NCI-H1436 treated with DMSO at 0.1 percent for 48 hours (cell line): ENCODE data around the gene MVD.
"Not testable (repeated sequence)": the region's sequence is repeated elsewhere in the genome, so short reads cannot be mapped to it uniquely, and the experiment has no call there.

Experiments used
- DNase-seq: peaks from one replicate; lab custom pipeline; 2025; lab: John Stamatoyannopoulos, UW

Gene MVD

DNA sequence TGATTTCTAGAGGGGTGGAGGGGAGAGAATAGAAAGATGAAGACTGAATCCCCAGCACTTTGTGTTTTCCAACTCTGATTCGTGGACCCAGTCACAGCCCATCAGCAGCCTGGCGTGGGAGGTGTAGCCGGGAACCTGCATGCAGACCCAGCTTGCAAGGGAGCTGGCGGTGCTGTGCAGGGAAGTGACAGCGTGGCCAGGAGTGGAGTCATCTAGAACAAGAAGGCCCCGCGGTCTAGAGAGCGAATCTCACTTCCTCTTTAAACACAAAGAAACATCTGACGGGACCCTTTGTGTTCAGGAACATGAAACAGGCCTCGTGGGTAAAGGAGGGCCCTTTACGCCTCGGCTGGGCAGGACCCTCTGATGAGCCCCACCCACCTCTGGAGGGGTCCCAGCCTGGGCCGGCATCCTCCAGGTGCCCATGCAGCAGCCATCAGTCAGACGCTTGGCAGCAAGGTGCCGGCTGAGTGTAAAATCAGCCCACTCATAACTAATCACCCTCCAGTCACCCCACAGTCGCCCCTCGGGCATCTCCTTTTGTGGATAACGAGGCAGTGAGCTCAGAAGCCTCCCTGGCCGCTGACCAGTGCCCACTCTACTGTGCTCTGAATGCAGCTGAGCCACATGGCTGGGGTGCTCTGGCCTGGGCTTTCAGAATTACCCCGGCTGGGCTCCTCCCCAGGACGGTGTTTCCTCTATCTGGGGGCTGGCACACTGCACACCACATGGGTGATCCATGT, 19.0 kb upstream of the MVD start:
- DNase-seq: no peak

- DNase-seq: no peak
Observed at GRCh38 chr16:88681084-88681680, 18.3 kb upstream of the MVD start.

DNA sequence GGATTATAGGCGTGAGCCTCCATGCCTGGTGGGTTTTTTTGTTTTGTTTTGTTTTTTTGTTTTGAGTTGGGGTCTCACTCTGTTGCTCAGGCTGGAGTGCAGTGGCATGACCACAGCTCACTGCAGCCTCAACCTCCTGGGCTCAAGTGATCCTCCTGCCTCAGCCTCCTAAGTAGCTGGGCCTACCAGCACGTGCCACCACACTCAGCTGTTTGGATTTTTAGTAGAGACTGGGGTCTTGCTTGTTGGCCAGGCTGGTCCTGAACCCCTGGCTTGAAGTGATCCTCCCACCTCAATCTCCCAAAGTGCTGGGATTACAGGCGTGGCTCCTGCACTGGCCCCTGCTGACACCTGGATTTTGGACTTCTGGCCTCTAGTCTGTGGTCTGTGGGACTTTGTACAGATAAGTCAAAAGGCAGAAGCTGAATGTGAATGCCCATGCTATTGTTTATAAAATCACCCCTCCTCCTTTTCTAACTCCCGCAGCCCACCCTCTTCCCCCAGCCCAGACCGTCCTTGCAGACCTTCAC, 17.7 kb upstream of the MVD start:
- DNase-seq: no peak

GRCh38 chr16:88678224-88678979, 15.5 kb upstream of the MVD start:
- no peak for DNase-seq

DNA sequence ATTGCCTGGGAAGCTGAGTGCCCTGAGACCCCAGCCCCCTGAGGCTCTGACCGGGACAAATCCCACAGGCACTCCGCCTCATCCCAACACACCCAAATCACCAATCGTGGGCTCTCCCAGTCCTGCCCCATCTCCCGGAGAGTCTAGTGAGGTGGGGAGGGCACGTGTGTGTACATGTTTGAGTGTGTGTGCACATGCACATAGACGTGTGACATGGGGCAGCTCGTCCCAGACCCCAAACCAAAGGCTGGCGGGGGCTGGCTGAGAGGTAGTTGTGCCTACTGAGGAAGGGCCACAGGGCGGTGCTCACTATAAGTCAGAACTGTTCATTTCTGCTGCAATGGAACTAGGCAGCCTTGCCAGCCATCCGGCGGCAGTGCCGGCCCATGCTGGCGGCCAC, 14.8 kb upstream of the MVD start:
- no peak for DNase-seq

DNA sequence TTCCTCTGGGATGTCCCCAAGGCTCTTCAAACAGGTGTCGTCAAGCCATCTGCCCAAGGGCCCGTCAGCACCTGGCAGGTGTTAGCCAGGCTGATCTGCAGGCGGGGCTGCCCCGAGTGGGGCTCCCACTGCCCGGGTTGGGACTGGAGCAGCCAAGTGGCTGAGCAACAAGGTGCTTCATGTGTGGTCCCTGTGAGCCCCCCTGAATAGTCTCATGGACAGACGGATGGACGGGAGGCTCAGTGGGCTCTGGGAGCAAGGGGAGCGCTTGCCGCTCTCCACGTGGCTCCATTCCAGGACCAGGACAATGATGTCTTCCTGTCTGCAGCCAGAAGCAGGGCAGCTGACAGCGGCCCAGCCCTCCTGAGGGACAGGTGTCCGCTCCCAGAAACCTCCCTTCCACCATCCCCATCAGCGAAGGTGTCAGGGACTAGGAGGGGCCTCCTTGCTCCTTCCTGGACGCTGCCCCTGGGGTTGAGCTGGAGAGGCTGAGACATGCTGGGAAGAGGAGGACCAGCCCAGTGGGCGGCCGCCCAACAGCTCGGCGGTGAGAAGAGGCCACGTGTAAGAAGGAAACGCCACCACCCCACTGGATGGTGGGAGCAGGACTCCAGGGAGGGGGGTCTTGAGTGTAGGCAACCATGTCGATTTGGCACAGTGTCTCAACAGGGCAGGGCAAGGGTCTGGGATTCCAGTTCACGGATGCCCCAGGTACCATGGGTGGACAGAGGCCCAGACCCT, 13.8 kb upstream of the MVD start:
- no peak for DNase-seq

DNA sequence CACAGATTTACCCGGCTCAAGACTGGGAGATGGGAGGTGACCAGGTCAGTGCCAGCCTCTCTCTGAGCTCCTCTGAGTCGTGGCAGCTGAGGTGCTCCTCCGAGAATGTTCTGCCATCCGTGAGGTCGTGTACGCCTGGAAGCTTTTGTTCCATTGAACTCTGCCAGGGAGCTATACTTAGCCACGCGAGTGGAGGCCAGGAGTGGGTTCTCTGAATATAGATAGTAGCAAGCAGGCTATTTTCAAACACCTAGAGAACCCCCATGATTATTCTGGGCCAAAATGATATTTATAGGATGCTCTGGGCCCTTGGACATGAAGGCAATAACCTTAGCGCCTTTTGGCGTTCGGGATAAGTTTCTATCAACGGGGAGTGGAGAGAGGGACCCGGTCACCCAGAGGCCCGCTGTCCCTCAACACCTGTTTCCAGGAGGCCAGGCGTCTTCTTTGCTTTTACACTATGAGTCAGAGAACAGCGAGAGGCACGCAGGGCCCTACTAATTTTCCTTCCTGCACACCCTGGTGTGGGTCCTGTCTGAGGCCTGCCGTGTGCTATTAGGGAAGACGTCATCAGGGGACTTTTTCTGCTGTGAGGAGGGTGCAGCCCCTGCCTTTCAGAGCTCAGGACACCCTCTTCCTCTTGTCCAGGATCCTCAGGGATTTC, 11.0 kb upstream of the MVD start:
- no peak for DNase-seq

DNA sequence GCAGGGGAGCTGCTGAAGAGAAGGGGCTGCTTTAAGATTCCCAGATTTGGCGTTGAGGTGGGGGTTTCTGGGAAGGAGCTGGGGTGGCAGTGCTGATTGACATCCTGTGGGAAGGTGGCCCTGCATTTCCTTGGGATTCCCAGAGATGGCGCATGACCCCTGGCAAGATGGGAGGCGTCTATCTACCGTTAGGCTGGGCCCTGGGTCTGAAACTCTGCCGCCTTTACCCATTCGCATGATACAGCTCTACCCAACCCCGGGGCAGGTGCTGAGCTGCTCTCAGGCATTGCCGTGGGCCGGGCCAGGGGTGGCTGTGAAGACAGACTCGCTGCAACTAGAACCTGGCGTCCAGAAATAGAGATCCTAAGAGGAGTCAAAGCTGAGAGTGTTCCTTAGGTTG, 9.9 kb upstream of the MVD start:
- no peak for DNase-seq

- DNase-seq: no peak
Observed at GRCh38 chr16:88671806-88672205, 8.9 kb upstream of the MVD start.

GRCh38 chr16:88669980-88670379, 7.1 kb upstream of the MVD start:
- no peak for DNase-seq

DNA sequence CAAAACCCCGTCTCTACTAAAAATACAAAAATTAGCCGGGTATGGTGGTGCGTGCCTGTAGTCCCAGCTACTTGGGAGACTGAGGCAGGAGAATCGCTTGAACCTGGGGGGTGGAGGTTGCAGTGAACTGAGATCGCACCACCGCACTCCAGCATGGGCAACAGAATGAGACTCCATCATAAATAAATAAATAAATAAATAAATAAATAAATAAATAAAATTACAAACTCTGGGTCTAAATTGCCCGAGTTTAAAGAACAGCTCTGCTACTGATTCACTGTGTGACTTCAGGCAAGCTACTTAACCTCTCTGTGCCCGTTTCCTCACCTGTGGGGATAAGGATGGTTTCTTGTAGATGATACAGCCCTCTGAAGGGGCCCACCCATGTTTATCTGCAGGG, 6.6 kb upstream of the MVD start:
- DNase-seq: not testable (repeated sequence)

DNA sequence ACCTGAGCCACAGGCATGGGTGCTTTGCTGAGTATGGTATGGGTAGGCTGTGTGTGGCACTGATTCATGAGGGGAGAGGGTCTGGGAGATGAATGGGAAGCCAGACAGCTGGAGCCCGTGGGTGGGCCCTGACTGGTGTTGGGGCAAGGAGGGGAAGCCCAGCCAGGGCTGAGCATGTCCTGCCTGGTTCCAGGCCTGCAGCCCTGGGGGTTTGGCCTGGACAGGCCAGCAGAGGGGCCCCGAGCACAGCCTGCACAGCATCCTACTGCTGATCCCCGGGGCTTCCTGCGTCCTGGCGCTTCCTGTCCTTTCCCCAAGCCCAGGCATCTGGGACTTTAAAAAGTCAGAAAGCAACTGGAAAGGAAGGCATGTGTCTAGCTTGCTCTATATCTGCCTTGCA, 4.6 kb upstream of the MVD start:
- no peak for DNase-seq

- DNase-seq: no peak
Observed at GRCh38 chr16:88665570-88665969, 2.7 kb upstream of the MVD start.

GRCh38 chr16:88665148-88665547, 2.3 kb upstream of the MVD start:
- no peak for DNase-seq

DNA sequence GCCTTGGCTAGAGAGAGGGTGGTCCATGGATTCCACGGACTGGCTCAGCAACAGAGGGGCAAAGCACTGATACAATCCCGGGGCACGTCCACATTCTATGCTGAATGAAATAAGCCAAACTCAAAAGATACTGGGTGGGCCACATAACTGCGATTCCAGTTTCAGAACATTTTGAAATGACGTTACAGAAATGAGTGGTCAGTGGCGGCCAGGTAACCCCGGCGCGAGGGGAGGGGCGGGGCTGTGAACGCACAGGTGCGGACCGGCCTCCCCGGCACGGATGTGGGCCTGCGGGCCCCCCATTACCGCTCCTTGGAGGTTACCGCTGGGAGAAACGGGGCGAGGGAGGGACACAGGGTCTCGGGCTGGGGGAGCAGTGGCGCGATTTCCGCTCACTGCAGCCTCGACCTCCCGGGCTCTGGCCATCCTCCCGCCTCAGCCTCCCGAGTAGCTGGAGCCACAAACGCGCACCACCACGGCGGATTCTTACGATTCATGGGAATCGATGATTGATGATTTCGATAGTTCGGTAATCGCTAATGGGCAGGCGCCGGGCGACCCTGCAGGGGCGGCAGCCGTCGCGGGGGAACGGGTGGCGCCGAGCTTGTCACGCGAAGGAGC, 559 bp downstream of the MVD start:
- DNase-seq: no peak

- DNase-seq: no peak
Observed at GRCh38 chr16:88661468-88661867, 1.4 kb downstream of the MVD start.

DNA sequence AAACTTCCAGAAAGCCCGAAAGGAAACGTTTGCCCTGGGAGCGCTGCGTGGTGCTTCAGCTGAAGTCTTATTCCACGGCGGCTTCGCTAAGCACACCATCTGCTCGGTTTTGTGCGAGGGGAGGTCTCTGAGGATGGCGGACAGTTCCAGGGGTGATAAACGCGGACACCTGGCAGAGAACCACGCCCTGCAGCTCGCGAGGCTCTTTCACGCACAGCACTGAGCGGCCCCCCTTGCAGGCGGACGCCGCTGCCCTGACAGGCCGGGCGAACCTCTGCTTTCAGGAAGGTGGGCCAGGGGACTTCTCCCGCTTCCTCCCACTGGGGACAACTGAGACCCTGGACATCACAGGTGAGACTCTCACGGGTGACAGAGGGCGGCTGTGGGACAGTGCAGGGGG, 3.7 kb downstream of the MVD start:
- no peak for DNase-seq

- no peak for DNase-seq
Observed at GRCh38 chr16:88658714-88659113, 4.2 kb downstream of the MVD start.

DNA sequence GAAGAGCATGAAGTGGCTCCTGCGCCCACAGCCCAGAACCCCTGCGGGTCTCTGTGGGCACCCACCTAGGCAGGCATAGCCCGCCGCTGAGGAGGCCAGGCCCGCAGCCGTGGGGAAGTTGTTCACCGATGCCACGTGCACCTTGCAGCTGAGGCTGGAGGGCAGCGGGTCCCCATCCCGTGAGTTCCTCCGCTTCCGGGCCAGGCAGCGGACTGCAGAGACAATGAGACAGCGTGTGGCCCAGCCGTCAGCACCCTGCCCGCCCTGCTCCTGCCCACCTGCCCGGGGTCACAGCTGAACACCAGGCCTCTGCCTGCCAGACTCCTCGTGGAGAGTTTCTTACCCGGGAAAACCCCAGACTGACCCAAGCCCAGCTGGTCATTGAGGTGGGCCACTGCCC, 5.5 kb downstream of the MVD start:
- no peak for DNase-seq

DNA sequence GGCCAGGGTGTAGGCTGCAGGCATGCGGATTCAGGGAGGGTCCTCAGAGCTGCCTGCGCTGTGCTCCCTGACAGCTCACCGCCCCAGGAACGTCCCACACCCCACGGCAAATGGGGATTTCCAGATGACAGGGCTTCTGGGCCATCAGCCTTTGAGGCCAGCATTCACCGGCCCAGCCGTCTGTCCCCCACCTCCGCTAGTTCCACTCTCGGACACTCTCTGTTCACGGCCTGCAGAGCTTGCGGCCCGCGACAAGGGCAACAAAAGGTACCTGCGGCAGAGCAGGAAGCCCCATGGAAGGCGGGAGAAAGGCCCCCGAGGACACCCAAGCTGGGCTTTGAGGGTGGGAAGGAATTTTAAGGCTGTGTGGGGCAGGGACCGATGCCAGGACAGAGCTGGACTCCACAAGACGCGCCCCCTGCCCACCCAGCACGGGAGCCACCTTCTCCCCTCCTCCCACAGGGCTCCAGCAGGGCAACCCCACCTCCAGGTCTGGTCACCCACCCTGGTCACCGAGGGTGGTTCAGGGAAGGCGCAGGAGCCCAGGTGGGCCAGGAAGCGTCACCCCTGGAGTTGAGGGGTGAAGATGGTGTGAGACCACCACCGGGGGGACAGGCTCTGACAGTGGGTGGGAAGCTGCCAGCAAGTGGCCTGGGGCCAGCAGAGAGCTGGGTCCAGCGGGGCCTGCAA, 6.5 kb downstream of the MVD start:
- no peak for DNase-seq
